Stimulated activated CD8-positive, alpha-beta memory T cell treated with anti-CD3 and anti-CD28 coated beads, Interleukin-7, amount 100 ng/mL, for 1 hour (primary cell): ENCODE measurements around the gene BCR.
"Not testable (repeated sequence)": the region's sequence is repeated elsewhere in the genome, so short reads cannot be mapped to it uniquely, and the experiment has no call there.

Experiments
- DNase-seq, 2 donors: peaks; one replicate each; pipeline ENCODE4 v3.0.0-alpha.2; 2020; ENCODE audit warnings: low read depth in 2 of 2

BCR gene

GRCh38 chr22:23180301-23180892, at the start of gene BCR:
TSS of gene BCR (plus strand) at chr22:23180509. CDS start at chr22:23180961, 452 bp downstream.
- DNase-seq, result peak; percentile 25 to 29

GRCh38 chr22:23130697-23131096, 49.6 kb upstream of the BCR start:
- no peak for DNase-seq

GRCh38 chr22:23131931-23132330, 48.4 kb upstream of the BCR start:
- DNase-seq, result no peak

- DNase-seq, result no peak
Measured at GRCh38 chr22:23132376-23133091, 47.8 kb upstream of the BCR start.

DNA sequence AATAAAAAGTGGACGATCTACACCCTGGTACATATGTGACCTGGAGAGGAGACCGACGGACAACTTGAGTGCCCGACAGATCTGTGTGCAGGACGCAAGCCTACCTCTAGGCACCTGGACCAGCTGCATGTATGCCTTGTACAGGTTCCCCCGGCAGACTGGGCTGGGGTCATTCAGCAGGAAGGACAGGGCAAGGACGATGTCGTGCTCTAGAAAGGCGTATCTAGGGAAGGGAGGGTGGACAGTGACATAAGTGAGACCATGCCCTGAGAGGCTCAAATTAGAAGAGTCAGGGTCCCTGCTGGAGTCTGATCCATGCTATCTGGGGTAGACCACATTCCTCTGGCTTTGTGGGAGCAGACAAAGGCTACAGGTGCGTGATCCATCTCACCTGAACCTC, 46.4 kb upstream of the BCR start:
- DNase-seq, result no peak

DNA sequence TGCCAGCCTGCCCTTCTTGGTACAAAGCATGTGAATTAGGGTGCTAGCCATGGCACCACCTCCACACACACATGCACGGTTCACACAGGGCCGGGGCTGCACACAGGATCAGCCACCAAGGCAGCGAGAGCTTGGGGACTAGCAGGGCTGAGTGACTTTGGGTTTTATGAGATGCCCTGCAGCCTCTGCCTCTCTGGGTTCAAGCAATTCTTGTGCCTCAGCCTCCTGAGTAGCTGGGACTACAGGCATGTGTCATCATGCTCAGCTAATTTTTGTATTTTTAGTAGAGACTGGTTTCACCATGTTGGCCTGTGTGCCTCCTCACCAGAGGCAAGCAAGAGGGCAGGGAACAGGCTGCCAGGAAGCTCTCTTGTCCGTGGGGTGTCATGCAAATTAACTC, 43.3 kb upstream of the BCR start:
- not testable (repeated sequence) for DNase-seq

DNA sequence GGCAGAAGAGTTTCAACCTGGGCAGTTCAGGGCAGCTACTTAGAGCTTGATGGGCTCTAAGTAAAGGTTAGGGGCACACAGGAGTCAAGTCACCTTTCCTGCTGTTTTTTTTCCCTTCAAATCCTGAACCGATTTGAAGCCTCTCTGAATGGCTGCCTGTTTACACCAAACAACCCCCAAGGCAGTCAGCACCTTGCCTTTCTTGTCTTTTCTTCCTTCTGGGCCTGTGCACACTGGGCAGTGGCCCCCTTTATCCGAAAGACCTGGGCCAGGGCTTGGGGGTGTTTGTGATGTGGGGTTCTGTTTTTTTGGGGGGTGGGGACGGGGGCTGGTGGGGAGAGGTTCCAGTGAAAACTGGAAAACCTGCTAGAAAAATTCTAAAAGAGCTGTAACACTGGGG, 42.8 kb upstream of the BCR start:
- DNase-seq, result no peak

DNA sequence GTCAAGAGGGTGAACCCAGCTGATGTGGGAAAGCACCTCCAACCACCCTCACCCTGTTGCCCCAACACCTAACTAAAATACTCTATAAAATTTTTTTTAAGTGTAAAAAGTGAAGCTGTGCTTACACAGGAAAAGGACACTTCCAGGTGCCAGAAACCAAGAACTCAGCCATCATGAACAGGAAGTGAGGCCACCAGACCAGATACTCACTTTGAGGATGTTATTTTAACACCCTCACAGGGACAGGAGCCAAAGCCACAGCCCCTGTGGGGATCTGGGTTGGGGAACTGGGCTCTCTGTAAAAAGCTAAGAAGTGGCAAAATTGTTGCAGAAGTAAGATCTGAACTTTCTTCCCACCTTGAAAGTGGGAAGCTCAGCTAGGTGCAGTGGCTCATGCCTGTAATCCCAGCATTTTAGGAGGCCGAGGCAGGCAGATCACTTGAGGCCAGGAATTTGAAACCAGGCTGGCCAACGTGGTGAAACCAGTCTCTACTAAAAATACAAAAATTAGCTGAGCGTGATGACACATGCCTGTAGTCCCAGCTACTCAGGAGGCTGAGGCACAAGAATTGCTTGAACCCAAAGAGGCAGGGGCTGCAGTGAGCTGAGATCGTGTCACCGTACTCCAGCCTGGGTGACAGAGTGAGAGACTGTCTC, 42.3 kb upstream of the BCR start:
- peak in 1 of 2 donors; percentile 33 for DNase-seq

GRCh38 chr22:23138584-23139435, 41.5 kb upstream of the BCR start:
- DNase-seq, result no peak

GRCh38 chr22:23140385-23140784, 39.9 kb upstream of the BCR start:
- DNase-seq, result no peak

DNA sequence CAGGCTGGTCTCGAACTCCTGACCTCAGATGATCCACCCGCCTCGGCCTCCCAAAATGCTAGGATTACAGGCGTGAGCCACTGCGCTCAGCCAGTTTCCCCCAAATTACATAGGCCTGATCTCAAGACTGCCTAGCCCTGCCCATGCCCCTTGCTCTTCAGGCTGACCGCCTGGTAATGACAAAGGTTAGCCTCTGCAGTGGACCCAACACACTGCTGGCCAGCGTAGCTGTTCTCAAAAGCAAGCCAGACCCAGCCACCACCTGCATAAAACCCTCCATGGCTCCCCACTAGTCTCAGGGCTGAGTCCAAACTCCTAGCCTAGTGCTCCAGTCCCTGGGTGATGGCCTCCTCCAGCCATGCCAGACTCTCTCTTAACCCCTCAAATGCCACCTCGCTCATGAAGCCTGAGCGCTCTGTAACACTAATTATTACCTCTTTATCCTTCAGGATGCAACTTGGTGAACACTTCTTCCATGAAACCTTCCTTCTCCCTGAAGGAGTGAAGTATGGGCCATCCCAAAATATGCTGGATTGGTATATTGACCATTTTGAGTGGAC, 37.7 kb upstream of the BCR start:
- DNase-seq, result no peak

GRCh38 chr22:23143119-23143518, 37.2 kb upstream of the BCR start:
- DNase-seq, result no peak

DNA sequence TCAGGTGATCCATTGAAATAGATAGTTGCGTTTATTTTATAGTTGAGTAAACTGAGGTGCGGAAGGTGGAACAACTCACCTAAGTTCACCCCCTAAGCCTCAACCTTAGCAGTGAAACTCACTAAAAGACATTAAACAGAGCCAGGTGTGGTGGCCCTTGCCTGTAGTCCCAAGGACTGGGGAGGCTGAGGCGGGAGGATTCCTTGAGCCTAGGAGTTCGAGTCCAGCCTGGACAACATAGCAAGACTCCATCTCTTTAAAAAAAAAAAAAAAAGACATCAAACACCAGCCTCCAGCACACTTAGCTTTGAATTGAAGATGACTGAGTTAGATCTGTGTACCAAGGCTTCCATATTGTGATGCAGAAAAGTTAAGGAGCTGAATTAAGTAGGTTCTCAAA, 35.9 kb upstream of the BCR start:
- DNase-seq, result no peak

DNA sequence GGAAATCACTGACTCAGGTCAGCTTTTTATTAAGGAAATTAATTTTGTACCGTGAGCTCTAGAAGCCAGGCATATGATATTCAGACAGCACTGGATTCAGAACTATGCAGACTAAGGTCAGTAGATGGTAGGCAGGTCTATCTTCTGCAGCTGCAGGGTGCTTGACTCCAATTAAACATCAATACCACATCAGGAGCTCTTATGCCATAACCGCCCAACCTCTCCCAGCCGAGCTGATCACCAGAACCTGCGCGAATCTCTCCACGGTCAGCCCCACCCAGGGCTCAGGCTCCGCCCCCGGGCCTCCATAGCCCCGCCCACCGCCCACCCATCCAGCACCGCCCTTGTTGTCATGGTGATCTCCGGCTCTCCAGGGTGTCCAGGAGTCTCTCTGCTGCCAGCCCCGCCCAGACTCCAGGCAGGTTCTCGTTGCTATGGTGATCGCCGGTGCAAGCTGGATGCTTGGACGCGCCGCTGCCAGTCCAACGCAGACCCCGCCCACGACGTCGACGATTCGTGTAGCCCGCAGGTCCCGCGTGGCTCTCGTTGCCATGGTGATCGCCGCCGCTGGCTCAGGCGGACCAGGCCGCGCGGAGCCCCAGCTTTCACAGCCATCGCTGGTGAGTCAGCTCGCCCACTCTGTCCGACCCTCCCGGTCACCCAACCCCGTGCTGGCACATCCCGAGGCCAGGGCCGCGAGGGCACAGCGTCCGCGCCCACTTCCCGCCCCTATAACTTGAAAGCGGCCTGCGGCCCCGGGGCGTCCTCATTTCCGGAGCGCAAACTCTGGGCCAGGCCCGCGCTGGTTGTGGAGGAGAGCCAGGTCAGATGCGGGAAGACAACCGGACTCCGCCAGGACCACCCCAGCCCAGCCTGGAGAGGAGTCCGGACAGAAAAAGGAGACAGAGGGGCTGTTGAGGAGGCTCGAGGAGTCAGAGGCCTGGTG, 35.1 kb upstream of the BCR start, which contains the start of gene RAB36:
TSS of gene RAB36 (plus strand) at position 546 of the 946 bp plus-strand sequence. CDS start 1,140 bp downstream, outside the sequence.
- peak; percentile 67 to 68 for DNase-seq

GRCh38 chr22:23145878-23146470, 34.3 kb upstream of the BCR start:
- no peak for DNase-seq

DNA sequence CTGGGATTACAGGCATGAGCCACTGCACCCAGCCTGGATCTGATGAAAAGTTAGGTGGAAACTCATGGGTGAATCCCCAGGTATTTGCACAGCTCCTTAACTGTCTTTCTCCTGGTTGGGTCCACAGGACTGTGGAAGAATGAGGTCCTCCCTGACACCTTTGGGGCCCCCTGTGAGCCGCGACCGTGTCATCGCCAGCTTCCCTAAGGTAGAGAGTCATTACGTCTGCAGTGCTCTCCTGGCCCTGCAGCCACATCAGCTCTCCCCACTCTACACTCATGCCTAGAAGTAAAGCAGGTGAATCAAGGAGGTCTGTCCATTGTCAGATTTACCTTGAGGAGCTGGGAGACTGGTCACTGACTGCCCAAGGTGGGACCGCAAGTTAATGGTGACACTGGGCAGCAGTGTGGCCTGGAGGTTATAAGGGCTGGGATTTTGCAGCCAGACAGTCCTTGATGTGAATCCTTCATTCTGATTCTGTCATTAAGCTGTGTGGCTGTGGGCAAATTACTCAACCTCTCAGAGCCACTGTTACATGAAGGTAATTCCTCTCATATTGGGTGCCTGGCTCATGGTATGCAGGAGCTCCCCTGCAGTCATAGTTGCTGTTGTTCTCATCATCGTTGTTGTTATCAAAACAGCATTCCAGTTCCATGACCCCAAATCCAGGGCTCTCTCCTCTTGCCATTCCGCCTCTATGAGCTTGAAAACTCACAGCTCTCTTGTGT, 33.7 kb upstream of the BCR start:
- no peak for DNase-seq

- DNase-seq, result no peak
Measured at GRCh38 chr22:23147617-23148387, 32.5 kb upstream of the BCR start.

GRCh38 chr22:23149743-23150238, 30.5 kb upstream of the BCR start:
- no peak for DNase-seq
